WTC11 (cell line): Measurements from ENCODE around the gene FOXP1.

Experiments used
- ATF3 ChIP-seq: sonication (generic); formaldehyde crosslinking; conservative IDR thresholded peaks from 2 replicates; pipeline ENCODE4 v1.8.1; 2022; ENCODE audit warnings: mild to moderate bottlenecking, missing genetic modification reagents
- CTCF ChIP-seq: fragments of 200-600 bp; IDR thresholded peaks from 2 replicates; pipeline ENCODE4 v1.8.0; 2022; ENCODE audit warnings: antibody characterized with exemption
- JUN ChIP-seq: sonication (generic); formaldehyde crosslinking; IDR thresholded peaks from 2 replicates; pipeline ENCODE4 v1.8.0; 2023; ENCODE audit warnings: mild to moderate bottlenecking, missing genetic modification reagents
- MAX ChIP-seq: sonication (generic); formaldehyde crosslinking; IDR thresholded peaks from 2 replicates; pipeline ENCODE4 v1.8.0; 2022; ENCODE audit warnings: mild to moderate bottlenecking, missing genetic modification reagents
- MYBL2 ChIP-seq: sonication (generic); formaldehyde crosslinking; IDR thresholded peaks from 2 replicates; pipeline ENCODE4 v1.8.1; 2023; ENCODE audit warnings: mild to moderate bottlenecking, moderate library complexity, missing genetic modification reagents
- NR3C1 ChIP-seq: sonication (generic); formaldehyde crosslinking; conservative IDR thresholded peaks from 2 replicates; pipeline ENCODE4 v1.8.1; 2023; ENCODE audit warnings: low read depth, mild to moderate bottlenecking, missing genetic modification reagents
- SMAD3 ChIP-seq: sonication (generic); formaldehyde crosslinking; IDR thresholded peaks from 2 replicates; pipeline ENCODE4 v1.8.0; 2022; ENCODE audit warnings: missing genetic modification reagents, mild to moderate bottlenecking, borderline replicate concordance
- SP1 ChIP-seq: sonication (generic); formaldehyde crosslinking; conservative IDR thresholded peaks from 2 replicates; pipeline ENCODE4 v1.8.1; 2022; ENCODE audit warnings: missing genetic modification reagents
- ZNF423 ChIP-seq: fragments of 250-450 bp; sonication (Bioruptor Pico); IDR thresholded peaks from 2 replicates; pipeline ENCODE4 v2.1.2; 2022; ENCODE audit warnings: mild to moderate bottlenecking, moderate library complexity

GRCh38 chr3:71104556-71104955 is 479.0 kb downstream of the FOXP1 start:
- TF ChIP-seq MAX (CRISPR knock-in tag) (no peak), JUN (CRISPR knock-in tag) (no peak), ATF3 (CRISPR knock-in tag) (no peak), CTCF (no peak), NR3C1 (CRISPR knock-in tag) (no peak), ZNF423 (CRISPR knock-in tag) (no peak), SP1 (CRISPR knock-in tag) (no peak), MYBL2 (CRISPR knock-in tag) (no peak), SMAD3 (CRISPR knock-in tag) (no peak)
